ENCODE results near the gene DIDO1.
"Not testable (repeated sequence)": the region's sequence is repeated elsewhere in the genome, so short reads cannot be mapped to it uniquely, and the experiment has no call there.

The DIDO1 gene

DNA sequence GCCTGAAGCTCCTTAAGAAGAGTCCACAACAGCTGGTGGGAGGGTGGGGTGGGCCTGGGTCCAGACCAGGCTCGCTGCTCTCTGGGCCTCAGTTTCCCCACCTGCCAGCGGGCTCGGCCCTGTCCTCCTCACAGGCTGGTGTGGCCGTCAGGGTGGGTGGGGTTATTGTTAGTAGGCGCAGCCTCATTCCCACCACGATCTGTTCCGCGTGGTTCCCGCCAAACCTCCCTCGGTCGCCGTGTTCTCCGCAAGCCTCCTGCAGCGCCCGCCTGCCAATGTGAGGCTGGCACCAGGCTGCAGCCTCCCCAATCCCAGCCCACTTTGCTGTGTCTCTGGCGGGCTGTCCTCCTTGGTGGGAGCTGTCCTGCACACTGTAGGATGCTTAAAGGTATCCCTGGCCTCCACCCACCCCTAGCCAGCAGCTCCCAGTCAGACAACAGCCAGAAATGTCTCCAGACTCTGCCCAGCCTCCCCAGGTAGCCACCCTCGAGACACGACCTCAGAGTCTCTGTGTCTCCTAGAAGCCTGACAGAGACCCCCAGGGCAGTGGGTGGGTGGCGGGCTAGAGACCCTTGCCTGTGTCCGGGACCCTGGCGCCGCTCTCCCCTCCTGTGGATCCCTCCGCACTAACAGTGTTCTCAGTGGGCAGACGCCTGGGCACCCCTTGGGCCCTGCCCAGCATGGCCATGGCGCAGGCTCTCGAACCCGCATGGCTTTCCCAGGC lies 41.5 kb upstream of the DIDO1 start:
- no peak overlapping the region for H3K9ac ChIP-seq (ENCODE audit: low read length)
- H3K4me3 ChIP-seq (ENCODE audit: low read length): no peak overlapping the region
- no peaks in the 10 kb centered on the region for H3K4me1 ChIP-seq (ENCODE audit: control insufficient read depth, insufficient read depth, low read length)
- no peaks in the 10 kb centered on the region for H3K36me3 ChIP-seq (ENCODE audit: control insufficient read depth, insufficient read depth, low read length)
- H3K27me3 ChIP-seq (ENCODE audit: control insufficient read depth, insufficient read depth, low read length): peaks cover 15% of the 10 kb centered on the region
- H3K27ac ChIP-seq (ENCODE audit: low read depth, low read length): no peak overlapping the region

DNA sequence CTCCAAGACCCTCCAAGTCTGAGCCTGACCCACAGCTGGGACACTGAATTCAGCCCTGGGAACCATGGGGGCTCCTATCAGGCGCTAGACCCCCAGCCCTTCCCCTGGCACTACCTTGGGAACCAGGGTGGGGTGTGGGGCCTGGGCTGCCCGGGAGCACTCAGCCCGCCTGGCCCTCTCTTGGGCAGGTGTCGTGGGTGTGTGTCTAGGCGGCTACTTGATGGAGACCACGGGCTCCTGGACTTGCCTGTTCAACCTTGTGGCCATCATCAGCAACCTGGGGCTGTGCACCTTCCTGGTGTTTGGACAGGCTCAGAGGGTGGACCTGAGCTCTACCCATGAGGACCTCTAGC lies 40.8 kb upstream of the DIDO1 start:
- H3K36me3 ChIP-seq (ENCODE audit: control insufficient read depth, insufficient read depth, low read length): peaks cover under 1% of the 10 kb centered on the region
- no peak overlapping the region for H3K9ac ChIP-seq (ENCODE audit: low read length)
- no peak overlapping the region for H3K27ac ChIP-seq (ENCODE audit: low read depth, low read length)
- H3K27me3 ChIP-seq (ENCODE audit: control insufficient read depth, insufficient read depth, low read length): peaks cover 11% of the 10 kb centered on the region
- H3K4me1 ChIP-seq (ENCODE audit: control insufficient read depth, insufficient read depth, low read length): no peaks in the 10 kb centered on the region
- no peak overlapping the region for H3K4me3 ChIP-seq (ENCODE audit: low read length)

DNA sequence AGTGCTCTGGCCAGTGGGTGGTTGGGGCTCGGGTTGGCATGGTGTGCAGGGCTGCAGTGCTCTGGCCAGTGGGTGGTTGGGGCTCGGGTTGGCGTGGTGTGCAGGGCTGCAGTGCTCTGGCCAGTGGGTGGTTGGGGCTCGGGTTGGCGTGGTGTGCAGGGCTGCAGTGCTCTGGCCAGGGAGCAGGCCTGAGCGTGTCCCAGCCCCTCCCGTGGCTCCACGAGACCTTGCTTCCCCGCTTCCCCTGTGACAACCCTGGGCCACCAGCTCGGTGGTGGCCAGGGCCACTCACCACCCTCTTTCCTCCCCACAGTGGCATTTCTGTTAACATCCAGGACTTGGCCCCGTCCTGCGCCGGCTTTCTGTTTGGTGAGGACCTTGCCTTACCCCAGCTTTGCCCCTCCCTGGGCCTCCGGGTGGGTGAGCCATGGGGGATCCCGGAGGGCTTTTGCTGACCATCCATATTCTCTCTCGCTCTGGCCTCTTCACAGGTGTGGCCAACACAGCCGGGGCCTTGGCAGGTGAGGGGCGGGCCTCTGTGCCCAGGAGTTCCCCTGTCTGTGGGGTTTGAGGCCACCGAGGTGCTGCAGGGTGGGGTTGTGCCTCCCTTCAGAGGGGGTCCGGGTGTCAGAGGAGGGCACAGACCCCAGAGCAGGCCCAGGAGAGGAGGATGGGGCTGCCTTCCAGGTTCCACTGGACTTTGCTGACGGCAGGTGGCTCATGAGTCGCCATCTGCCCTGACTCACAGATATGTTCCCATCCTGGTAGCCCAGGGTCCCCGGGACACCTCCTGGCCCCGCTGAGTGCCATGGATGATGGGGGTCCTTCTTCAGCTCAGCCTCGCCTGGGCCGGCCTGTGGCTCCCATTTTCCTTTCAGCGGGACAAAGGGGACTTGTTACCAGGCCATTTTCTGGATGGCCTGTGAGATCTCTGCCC lies 40.2 kb upstream of the DIDO1 start:
- Histone ChIP-seq H3K27me3 (ENCODE audit: control insufficient read depth, insufficient read depth, low read length) (peaks cover 11% of the 10 kb centered on the region), H3K9ac (ENCODE audit: low read length) (no peak overlapping the region), H3K36me3 (ENCODE audit: control insufficient read depth, insufficient read depth, low read length) (peaks cover 2% of the 10 kb centered on the region), H3K4me3 (ENCODE audit: low read length) (no peak overlapping the region), H3K4me1 (ENCODE audit: control insufficient read depth, insufficient read depth, low read length) (no peaks in the 10 kb centered on the region), H3K27ac (ENCODE audit: low read depth, low read length) (no peak overlapping the region)

DNA sequence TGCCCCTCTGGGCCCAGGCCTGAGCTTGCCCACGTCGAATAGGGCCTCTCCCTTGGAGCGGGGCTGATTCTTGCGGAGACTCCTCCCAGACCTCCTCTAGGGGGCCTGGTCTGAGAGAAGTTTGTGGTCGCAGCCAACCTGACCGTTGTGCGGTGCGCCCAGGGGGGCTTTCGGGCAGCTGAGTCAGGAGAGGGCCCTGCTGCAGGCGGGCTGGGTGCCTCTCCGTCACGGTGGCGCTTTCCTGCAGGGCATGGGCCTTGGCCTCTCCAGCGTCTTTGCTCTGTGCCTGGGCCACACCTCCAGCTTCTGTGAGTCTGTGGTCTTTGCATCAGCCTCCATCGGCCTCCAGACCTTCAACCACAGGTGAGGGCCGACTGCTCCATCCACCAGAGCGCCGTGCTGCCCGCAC lies 39.1 kb upstream of the DIDO1 start:
- Histone ChIP-seq H3K4me1 (ENCODE audit: control insufficient read depth, insufficient read depth, low read length) (no peaks in the 10 kb centered on the region), H3K4me3 (ENCODE audit: low read length) (no peak overlapping the region), H3K36me3 (ENCODE audit: control insufficient read depth, insufficient read depth, low read length) (peaks cover 2% of the 10 kb centered on the region), H3K9ac (ENCODE audit: low read length) (no peak overlapping the region), H3K27me3 (ENCODE audit: control insufficient read depth, insufficient read depth, low read length) (peaks cover 4% of the 10 kb centered on the region), H3K27ac (ENCODE audit: low read depth, low read length) (no peak overlapping the region)

DNA sequence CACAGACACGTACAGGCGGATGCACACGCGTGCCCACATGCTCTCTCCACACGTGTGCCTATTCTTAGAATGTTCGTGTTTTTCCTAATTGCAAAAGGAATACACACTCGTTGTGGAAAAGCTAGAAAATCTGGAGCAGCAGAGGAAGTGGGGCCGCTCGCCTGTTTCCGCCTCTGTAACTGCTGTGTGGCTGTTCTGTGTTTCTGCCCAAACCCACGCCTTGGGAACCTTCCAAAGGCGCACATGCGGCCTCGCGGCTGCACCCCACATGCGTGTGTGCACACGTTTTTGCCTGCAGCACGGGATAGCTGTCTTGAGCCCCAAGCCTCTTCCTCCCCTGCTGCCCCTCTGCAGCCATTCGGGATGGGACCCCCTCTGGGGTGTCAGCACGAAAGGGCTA lies 38.4 kb upstream of the DIDO1 start:
- H3K27me3 ChIP-seq (ENCODE audit: control insufficient read depth, insufficient read depth, low read length): no peaks in the 10 kb centered on the region
- no peak overlapping the region for H3K27ac ChIP-seq (ENCODE audit: low read depth, low read length)
- H3K4me3 ChIP-seq (ENCODE audit: low read length): no peak overlapping the region
- H3K36me3 ChIP-seq (ENCODE audit: control insufficient read depth, insufficient read depth, low read length): peaks cover 2% of the 10 kb centered on the region
- H3K9ac ChIP-seq (ENCODE audit: low read length): no peak overlapping the region
- H3K4me1 ChIP-seq (ENCODE audit: control insufficient read depth, insufficient read depth, low read length): no peaks in the 10 kb centered on the region

DNA sequence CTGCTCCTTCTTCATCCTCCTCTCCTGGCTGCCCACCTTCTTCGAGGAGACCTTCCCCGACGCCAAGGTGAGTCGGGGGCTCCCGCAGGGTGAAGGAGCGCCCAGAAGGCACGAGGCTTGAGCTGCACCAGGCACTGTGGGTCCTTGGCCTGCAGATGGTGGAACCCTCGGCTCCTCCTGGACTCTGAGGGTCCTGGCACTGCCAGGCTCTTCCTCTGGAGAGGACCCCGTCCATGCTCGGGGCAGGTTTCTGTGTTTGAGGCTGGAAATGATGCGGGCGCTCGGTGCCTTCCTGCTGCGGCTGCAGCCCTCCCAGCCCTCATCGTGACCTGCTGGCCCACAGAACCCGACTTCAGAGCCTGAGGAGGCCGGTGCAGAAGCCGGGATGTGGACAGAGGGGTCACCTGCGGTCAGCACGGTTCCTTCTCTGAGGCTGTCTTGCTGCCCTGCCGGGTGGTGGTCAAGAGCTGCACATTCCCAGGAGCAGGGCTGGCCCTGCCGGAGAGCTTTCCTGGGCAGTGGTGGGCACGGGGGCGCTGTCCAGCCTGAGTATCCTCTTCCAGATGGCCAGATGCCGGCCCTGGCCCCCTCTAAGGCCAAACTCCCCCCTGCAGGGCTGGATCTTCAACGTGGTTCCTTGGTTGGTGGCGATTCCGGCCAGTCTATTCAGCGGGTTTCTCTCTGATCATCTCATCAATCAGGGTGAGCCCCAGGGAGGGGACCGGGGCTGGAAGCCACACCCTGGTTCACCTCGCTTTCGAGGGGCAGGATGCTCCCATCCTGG lies 37.5 kb upstream of the DIDO1 start:
- H3K9ac ChIP-seq (ENCODE audit: low read length): no peak overlapping the region

DNA sequence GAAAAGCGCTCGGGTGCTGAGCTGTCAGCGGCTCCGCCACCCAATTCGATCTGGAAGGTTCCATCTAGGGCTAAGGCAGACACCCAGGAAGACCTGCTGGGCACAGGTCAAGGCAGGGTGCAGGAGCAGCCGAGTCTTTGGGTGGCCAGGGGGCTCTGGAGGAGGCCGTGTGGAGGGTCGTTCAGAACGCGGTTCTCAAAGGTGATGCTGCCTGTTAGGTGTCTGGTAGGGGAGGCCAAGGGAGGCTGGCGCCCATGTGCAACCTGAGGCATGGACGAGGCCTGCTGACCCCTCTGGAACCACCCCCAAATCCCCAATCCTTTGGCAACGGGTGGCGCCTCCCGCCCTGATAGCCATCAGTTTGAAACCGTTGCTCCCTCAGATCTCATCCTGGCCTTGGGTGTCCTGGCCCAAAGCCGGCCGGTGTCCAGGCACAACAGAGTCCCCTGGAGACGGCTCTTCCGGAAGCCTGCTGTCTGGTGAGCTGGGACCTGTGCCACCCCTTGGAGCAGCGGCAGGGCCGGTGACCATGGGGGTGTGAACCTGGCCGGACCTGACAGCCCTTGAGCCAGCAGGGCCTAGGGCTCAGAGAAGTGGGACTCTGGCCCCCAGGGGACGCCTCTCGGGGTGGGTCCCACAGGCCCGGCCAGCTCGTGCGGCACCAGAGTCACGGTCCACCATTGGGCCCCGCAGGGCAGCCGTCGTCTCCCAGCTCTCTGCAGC lies 36.7 kb upstream of the DIDO1 start:
- no peaks in the 10 kb centered on the region for H3K27me3 ChIP-seq (ENCODE audit: control insufficient read depth, insufficient read depth, low read length)

More for the DNA sequence above, 37.5 kb upstream of the DIDO1 start:
- peaks cover 2% of the 10 kb centered on the region for H3K36me3 ChIP-seq (ENCODE audit: control insufficient read depth, insufficient read depth, low read length)
- H3K4me1 ChIP-seq (ENCODE audit: control insufficient read depth, insufficient read depth, low read length): no peaks in the 10 kb centered on the region
- H3K27ac ChIP-seq (ENCODE audit: low read depth, low read length): no peak overlapping the region
- no peak overlapping the region for H3K4me3 ChIP-seq (ENCODE audit: low read length)
- H3K27me3 ChIP-seq (ENCODE audit: control insufficient read depth, insufficient read depth, low read length): no peaks in the 10 kb centered on the region

DNA sequence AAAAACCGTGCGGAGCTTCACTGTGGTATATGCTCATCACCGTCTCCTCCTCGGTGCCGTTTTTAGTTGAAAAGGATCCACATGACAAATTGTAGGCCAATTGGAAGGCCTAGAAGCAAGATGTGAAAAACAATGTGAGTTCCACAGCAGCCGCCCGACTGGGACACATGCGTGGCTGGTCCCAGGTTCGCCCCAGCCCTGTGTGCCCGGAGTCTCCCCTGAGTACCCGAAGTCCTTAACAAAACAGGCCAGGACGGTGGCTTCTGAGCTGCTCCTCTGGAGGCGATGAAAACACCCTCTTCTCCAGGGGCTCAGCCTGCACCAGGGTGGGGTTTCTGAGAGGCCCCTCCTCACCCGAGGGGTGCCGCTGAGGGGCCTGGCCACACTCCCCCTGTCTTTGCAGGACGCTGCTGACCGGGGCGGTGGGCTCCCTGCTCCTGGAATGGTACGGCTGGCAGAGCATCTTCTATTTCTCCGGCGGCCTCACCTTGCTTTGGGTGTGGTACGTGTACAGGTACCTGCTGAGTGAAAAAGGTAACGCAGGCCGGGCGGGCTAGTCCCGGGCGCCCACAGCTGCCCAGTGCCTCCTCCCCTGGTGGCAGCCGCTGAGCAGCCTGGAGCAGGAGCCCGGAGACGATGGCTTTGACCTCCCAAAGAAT lies 36.0 kb upstream of the DIDO1 start:
- Histone ChIP-seq H3K27me3 (ENCODE audit: control insufficient read depth, insufficient read depth, low read length) (no peaks in the 10 kb centered on the region), H3K4me3 (ENCODE audit: low read length) (no peak overlapping the region), H3K27ac (ENCODE audit: low read depth, low read length) (no peak overlapping the region), H3K36me3 (ENCODE audit: control insufficient read depth, insufficient read depth, low read length) (peaks cover 2% of the 10 kb centered on the region), H3K4me1 (ENCODE audit: control insufficient read depth, insufficient read depth, low read length) (no peaks in the 10 kb centered on the region), H3K9ac (ENCODE audit: low read length) (no peak overlapping the region)

More for the DNA sequence above, 36.7 kb upstream of the DIDO1 start:
- Histone ChIP-seq H3K27ac (ENCODE audit: low read depth, low read length) (no peak overlapping the region), H3K9ac (ENCODE audit: low read length) (no peak overlapping the region), H3K4me3 (ENCODE audit: low read length) (no peak overlapping the region), H3K4me1 (ENCODE audit: control insufficient read depth, insufficient read depth, low read length) (no peaks in the 10 kb centered on the region), H3K36me3 (ENCODE audit: control insufficient read depth, insufficient read depth, low read length) (peaks cover 2% of the 10 kb centered on the region)

DNA sequence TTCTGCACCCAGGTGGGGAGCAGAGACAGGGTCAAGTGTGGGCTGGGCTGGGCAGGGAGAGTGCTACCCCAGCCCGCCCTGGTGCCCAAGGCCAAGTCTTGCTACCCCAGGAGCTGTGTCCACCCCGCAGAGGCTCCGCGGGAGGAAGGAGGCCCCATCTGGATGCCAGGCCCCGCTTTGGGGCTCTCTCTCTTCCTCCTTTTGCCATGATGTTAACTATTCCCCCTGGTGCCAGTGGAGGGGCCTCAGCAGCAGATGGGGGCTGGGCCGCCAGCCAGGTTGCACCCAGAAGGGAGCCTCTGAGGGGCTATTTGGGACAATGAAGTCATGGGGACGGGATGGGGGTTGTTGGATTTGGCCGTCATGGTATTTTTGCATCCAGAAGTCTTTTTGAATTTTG lies 35.5 kb upstream of the DIDO1 start:
- no peaks in the 10 kb centered on the region for H3K4me1 ChIP-seq (ENCODE audit: control insufficient read depth, insufficient read depth, low read length)
- H3K27me3 ChIP-seq (ENCODE audit: control insufficient read depth, insufficient read depth, low read length): no peaks in the 10 kb centered on the region
- no peak overlapping the region for H3K4me3 ChIP-seq (ENCODE audit: low read length)
- H3K27ac ChIP-seq (ENCODE audit: low read depth, low read length): no peak overlapping the region
- H3K9ac ChIP-seq (ENCODE audit: low read length): no peak overlapping the region
- H3K36me3 ChIP-seq (ENCODE audit: control insufficient read depth, insufficient read depth, low read length): peaks cover 2% of the 10 kb centered on the region

DNA sequence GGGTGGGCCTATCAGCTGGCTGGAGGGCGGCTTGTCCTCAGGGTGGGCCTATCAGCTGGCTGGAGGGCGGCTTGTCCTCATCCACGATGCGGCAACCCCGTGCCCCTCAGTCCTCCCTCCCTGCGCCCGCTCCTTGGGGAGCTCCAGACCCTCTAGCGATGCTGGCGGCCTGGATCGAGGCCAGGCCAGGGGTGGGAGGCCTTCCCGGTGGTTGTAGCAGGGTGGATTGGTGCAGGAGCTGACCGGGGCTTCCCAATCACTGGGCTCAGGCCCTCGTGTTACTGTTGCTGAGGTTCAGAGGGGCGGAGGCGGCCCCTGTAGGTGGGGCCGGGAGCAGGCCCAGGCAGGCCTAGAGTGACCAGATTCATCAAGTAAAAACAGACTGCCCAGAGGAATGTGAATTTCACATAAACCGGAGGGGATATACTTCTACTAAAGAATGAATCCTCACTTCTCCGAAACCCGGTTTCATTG lies 35.0 kb upstream of the DIDO1 start:
- Histone ChIP-seq H3K27me3 (ENCODE audit: control insufficient read depth, insufficient read depth, low read length) (no peaks in the 10 kb centered on the region), H3K36me3 (ENCODE audit: control insufficient read depth, insufficient read depth, low read length) (peaks cover 2% of the 10 kb centered on the region), H3K9ac (ENCODE audit: low read length) (no peak overlapping the region), H3K4me3 (ENCODE audit: low read length) (no peak overlapping the region), H3K27ac (ENCODE audit: low read depth, low read length) (no peak overlapping the region), H3K4me1 (ENCODE audit: control insufficient read depth, insufficient read depth, low read length) (no peaks in the 10 kb centered on the region)

DNA sequence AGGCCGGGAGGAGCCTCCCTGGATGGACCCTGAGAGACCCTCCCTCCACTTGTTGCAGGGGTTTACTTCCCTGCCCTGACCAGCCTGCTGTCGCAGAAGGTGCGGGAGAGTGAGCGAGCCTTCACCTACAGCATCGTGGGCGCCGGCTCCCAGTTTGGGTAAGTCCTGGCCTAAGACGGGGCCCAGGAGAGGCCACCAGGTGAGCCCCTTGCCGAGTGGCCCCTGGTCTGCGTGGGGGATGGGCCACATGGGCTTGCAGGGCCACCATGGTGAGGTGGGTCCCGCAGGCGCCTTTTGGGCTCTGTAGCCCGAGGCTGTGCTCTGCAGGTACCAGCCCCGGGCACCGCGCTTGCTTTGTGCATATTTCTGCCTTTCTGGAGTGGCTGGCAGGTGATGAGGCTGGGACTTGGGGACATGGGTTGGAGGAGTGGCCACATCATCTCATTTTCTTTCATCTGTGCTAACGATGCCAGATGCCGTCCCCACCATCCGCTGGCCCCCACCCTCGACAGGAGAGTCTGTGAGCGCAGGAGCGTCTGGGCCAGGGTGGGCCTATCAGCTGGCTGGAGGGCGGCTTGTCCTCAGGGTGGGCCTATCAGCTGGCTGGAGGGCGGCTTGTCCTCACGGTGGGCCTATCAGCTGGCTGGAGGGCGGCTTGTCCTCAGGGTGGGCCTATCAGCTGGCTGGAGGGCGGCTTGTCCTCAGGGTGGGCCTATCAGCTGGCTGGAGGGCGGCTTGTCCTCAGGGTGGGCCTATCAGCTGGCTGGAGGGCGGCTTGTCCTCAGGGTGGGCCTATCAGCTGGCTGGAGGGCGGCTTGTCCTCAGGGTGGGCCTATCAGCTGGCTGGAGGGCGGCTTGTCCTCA lies 34.4 kb upstream of the DIDO1 start:
- H3K27me3 ChIP-seq (ENCODE audit: control insufficient read depth, insufficient read depth, low read length); H3K9ac ChIP-seq (ENCODE audit: low read length); H3K4me3 ChIP-seq (ENCODE audit: low read length); H3K36me3 ChIP-seq (ENCODE audit: control insufficient read depth, insufficient read depth, low read length); H3K4me1 ChIP-seq (ENCODE audit: control insufficient read depth, insufficient read depth, low read length); H3K27ac ChIP-seq (ENCODE audit: low read depth, low read length): not testable (repeated sequence)

Data from rectal smooth muscle tissue (tissue), 1 donor.